Uterus (tissue), 4 donors: ENCODE results near the gene TAX1BP1. TPM values are rescaled to one million over a fixed set of nuclear protein-coding genes. Genes with fewer than 3 reads are reported as not detected.

Experiments
- DNase-seq, 2 donors: peaks; one replicate each; pipeline ENCODE4 v3.0.0-alpha.2; 2019 to 2020
- H3K27ac ChIP-seq, 2 donors: fragments of 200-600 bp; sonication (generic); 1 replicate in 1 of 2; 2 replicates in 1 of 2; pipeline ENCODE4 v1.5.1; 2016 to 2018
- H3K27me3 ChIP-seq, 2 donors: fragments of 200-600 bp; sonication (generic); one replicate each; pipeline ENCODE4 v1.5.1; 2018 to 2019; ENCODE audit warnings: control low read depth in 1 of 2
- H3K36me3 ChIP-seq, 2 donors: fragments of 200-600 bp; sonication (generic); one replicate each; pipeline ENCODE4 v1.5.1; 2019; ENCODE audit warnings: control low read depth in 1 of 2
- H3K4me1 ChIP-seq, 2 donors: fragments of 200-600 bp; sonication (generic); one replicate each; pipeline ENCODE4 v1.5.1; 2018 to 2019; ENCODE audit warnings: control low read depth in 1 of 2
- H3K4me3 ChIP-seq, 2 donors: fragments of 200-600 bp; sonication (generic); 1 replicate in 1 of 2; 2 replicates in 1 of 2; pipeline ENCODE4 v1.5.1; 2018 to 2019; ENCODE audit warnings: mild to moderate bottlenecking in 1 of 2
- H3K9me3 ChIP-seq, 2 donors: fragments of 200-600 bp; sonication (generic); one replicate each; pipeline ENCODE4 v1.5.1; 2019; ENCODE audit warnings: control low read depth in 1 of 2
- POLR2A ChIP-seq, 2 donors: fragments of 450-650 bp; IDR thresholded peaks; one replicate each; pipeline ENCODE4 v1.6.1; 2016; ENCODE audit warnings: antibody characterized with exemption in 2 of 2, mild to moderate bottlenecking in 1 of 2, moderate library complexity in 1 of 2
- intact Hi-C: fragments of 100-400 bp; cut with DNase I; formaldehyde crosslinking; loops from one replicate; pipeline ENCODE4 v1.15.1; 2023; ENCODE audit warnings: low total_unique reads
- total RNA-seq, 4 donors: library from RNA; depleted of rRNA in 3 of 4; stranded (reverse); fragments of >200 nt in 3 of 4; gene quantifications; one replicate each; pipeline versions ENCODE4 v1.1.0 to v1.2.4, GENCODE V29; 2014 to 2023
- TF ChIP-seq, protein P1 (sequence below), 4 experiments: fragments of 200-600 bp in 2 of 4; fragments of 450-650 bp in 2 of 4; sonication (generic) in 2 of 4; IDR thresholded peaks; one replicate each; pipeline ENCODE4 v1.5.1; 2016 to 2019; ENCODE audit warnings: antibody characterized with exemption in 4 of 4, mild to moderate bottlenecking in 2 of 4, moderate library complexity in 1 of 4
- donor health status: DM: yes; HTN: yes; CAD: no.

The TAX1BP1 gene
- total RNA-seq, 4 donors from 2014 or later, result 46.4 to 121 (median 77.3) TPM

DNA sequence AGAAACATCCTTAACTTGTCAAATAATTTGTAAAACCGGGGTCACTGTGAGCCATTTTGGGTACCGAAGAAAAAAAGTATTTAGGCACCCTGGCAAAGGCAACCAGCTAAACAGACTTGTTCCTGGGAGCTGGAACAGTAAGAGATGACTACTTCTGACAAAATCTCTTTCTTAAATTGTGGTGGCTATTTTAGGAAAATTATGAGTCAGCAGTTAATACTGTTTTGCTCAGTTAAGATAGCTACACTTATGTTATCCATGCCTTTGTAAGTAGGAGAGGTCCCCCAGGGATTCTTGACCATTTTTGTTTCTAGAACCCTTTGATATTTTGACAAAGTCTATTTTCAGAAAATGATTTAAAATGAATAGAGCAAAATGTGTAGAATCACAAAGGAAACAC lies 68.7 kb downstream of the TAX1BP1 start:
- intact Hi-C loops, result no loop called here
- no peak for DNase-seq
- no peaks in the 10 kb centered on the region for H3K9me3 ChIP-seq
- no peaks in the 10 kb centered on the region for H3K36me3 ChIP-seq
- H3K4me1 ChIP-seq, result peaks cover 0 to 4% of the 10 kb centered on the region in 2 donors
- TF ChIP-seq POLR2A (IDR thresholded peaks at IDR 0.05), result no peak
- TF ChIP-seq, protein P1, sequence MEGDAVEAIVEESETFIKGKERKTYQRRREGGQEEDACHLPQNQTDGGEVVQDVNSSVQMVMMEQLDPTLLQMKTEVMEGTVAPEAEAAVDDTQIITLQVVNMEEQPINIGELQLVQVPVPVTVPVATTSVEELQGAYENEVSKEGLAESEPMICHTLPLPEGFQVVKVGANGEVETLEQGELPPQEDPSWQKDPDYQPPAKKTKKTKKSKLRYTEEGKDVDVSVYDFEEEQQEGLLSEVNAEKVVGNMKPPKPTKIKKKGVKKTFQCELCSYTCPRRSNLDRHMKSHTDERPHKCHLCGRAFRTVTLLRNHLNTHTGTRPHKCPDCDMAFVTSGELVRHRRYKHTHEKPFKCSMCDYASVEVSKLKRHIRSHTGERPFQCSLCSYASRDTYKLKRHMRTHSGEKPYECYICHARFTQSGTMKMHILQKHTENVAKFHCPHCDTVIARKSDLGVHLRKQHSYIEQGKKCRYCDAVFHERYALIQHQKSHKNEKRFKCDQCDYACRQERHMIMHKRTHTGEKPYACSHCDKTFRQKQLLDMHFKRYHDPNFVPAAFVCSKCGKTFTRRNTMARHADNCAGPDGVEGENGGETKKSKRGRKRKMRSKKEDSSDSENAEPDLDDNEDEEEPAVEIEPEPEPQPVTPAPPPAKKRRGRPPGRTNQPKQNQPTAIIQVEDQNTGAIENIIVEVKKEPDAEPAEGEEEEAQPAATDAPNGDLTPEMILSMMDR (IDR thresholded peaks at IDR 0.05), result no peak
- no peaks in the 10 kb centered on the region for H3K27me3 ChIP-seq
- no peak overlapping the region for H3K27ac ChIP-seq
- H3K4me3 ChIP-seq, result no peak overlapping the region

DNA sequence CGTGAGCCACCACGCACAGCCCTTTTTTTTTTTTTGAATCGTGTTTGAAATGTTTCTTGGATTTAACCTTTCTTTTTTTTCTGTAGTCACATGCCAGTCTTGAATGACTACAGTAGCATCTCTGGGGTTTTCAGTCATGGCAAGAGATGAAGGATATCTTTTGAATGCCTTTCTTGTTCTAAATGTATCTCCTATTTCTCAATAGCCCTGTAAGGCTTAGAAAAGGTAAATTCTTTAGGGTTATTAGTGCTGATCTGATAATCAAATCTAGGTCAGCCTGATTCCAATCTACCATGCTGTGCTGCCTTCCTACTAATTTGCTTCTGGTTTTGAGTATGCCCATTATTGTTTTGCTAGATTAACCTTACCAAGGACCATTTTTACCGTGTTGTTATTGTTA lies 70.2 kb downstream of the TAX1BP1 start:
- no peaks in the 10 kb centered on the region for H3K36me3 ChIP-seq
- H3K27me3 ChIP-seq, result no peaks in the 10 kb centered on the region
- H3K4me3 ChIP-seq, result no peak overlapping the region
- peaks cover 0 to 4% of the 10 kb centered on the region in 2 donors for H3K4me1 ChIP-seq
- intact Hi-C loops, result no loop called here
- no peak for DNase-seq
- no peak overlapping the region for H3K27ac ChIP-seq
- TF ChIP-seq, protein P1 (IDR thresholded peaks at IDR 0.05), result no peak
- no peak for TF ChIP-seq POLR2A (IDR thresholded peaks at IDR 0.05)
- no peaks in the 10 kb centered on the region for H3K9me3 ChIP-seq

DNA sequence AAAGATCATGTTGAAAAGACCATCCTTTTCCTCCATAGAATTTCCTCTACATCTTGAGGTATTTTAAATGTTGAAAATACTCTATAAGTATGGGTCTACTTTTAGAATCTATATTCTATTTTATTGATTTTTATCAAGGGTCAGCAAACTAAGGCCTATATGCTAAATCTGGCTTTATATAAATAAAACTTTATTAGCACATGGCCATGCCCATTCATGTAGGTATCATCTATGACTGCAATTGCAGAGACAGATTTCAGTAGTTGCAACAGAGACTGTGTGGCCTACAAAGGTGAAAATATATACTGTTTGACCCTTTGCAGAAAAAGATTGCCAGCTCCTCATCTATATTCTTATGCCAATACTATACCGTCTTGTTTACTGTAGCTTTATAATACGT lies 72.7 kb downstream of the TAX1BP1 start:
- DNase-seq, result no peak
- intact Hi-C loops, result no loop called here
- H3K27me3 ChIP-seq, result no peaks in the 10 kb centered on the region

DNA sequence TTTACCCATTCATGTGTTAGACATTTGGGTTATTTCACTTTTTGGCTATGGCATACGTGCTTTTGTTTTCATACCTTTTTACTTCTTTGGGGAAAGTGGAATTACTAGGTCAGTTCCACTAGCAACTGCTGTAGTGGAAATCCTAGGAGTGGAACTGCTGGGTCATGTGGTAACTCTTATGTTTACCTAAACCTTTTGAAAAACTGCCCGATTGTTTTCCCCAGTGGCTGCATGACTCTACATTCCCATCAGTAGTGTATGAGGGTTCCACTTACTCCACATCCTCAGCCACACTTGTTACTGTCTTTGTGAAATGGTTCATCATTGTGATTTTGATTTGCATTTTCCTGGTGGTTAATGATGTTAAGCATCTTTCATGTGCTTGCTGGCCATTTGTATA lies 82.3 kb downstream of the TAX1BP1 start:
- no peaks in the 10 kb centered on the region for H3K36me3 ChIP-seq
- intact Hi-C loops, result no loop called here
- TF ChIP-seq, protein P1 (IDR thresholded peaks at IDR 0.05), result no peak
- no peak for TF ChIP-seq POLR2A (IDR thresholded peaks at IDR 0.05)
- no peaks in the 10 kb centered on the region for H3K9me3 ChIP-seq
- DNase-seq, result no peak
- no peaks in the 10 kb centered on the region for H3K4me1 ChIP-seq
- no peaks in the 10 kb centered on the region for H3K27me3 ChIP-seq
- no peak overlapping the region for H3K27ac ChIP-seq
- H3K4me3 ChIP-seq, result no peak overlapping the region

More for the DNA sequence above, 72.7 kb downstream of the TAX1BP1 start:
- Histone ChIP-seq H3K36me3 (no peaks in the 10 kb centered on the region), H3K9me3 (no peaks in the 10 kb centered on the region), H3K4me3 (no peak overlapping the region), H3K4me1 (peaks cover 0 to 4% of the 10 kb centered on the region in 2 donors), H3K27ac (no peak overlapping the region)
- TF ChIP-seq, protein P1 (IDR thresholded peaks at IDR 0.05), result no peak
- no peak for TF ChIP-seq POLR2A (IDR thresholded peaks at IDR 0.05)

DNA sequence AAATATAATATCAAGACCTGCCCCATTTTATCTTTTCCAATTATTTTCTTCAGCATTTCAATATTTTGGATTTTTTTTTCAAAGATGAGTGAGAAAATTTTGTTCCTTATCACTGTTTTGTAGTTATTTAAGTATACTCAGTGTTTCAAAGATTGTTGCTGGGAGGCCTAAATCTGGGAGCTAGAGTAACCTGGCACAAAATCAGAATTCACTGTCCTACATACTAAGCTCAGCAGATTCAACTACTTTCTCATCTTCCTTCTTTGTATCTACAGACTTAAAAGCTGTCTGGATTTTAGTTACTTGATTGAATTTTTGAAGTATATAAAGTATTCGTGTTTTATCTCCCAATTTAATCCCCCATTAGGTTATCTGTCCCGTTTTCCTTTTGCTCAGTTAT lies 85.9 kb downstream of the TAX1BP1 start:
- H3K36me3 ChIP-seq, result no peaks in the 10 kb centered on the region
- DNase-seq, result no peak

More for the DNA sequence above, 85.9 kb downstream of the TAX1BP1 start:
- Histone ChIP-seq H3K4me1 (no peaks in the 10 kb centered on the region), H3K27ac (no peak overlapping the region), H3K4me3 (no peak overlapping the region), H3K9me3 (no peaks in the 10 kb centered on the region), H3K27me3 (no peaks in the 10 kb centered on the region)
- TF ChIP-seq POLR2A (IDR thresholded peaks at IDR 0.05), result no peak
- TF ChIP-seq, protein P1 (IDR thresholded peaks at IDR 0.05), result no peak
- intact Hi-C loops, result no loop called here
